CD4-positive, alpha-beta T cell treated with Interleukin-15 for 4 hours (primary cell): ENCODE data around the gene GUCA2A.

Experiments
- DNase-seq: peaks from one replicate; pipeline ENCODE4 v3.0.0-alpha.2; 2020; ENCODE audit warnings: low spot score

The GUCA2A gene

GRCh38 chr1:42130061-42130660 is 34.4 kb downstream of the GUCA2A start:
- DNase-seq: no peak

DNA sequence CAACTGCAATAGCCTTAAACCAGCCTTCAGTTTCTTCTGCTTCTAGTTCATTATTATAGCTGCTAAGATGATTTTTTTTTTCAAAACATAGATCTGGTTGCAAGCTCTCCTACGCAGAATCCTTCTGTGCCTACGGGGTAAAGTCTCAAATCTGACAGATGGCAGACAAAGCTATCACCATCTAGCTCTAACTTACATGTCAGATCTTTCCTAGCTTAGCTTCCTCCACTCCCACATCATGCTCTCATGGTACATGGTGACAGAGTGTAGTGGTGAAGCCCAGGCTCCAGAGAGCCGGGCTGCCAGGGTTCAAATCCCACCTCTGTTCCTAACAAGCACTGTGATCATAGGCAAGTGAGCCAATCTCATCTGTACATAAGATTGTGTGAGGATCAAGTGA is 35.6 kb downstream of the GUCA2A start:
- no peak for DNase-seq

GRCh38 chr1:42128499-42128898 is 36.0 kb downstream of the GUCA2A start:
- DNase-seq: no peak

DNA sequence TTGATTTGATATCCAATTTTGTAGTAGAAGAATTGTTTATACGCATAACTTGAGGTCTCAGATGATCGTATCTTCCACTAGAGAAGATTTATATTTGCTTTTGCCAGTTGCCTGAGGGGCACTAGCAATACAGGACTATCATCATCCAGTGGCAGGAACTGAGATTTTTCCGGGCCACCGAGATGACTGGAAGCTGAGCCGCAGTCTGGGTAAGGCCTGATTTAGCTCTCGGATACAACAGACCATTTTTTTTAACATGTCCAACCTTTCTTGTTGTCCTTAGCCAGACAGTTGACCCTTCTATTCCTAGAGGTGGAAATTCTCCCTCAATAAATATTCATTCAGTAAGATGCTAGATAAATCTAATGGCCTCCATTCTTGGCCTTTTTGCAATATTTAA is 36.8 kb downstream of the GUCA2A start:
- DNase-seq: no peak

DNA sequence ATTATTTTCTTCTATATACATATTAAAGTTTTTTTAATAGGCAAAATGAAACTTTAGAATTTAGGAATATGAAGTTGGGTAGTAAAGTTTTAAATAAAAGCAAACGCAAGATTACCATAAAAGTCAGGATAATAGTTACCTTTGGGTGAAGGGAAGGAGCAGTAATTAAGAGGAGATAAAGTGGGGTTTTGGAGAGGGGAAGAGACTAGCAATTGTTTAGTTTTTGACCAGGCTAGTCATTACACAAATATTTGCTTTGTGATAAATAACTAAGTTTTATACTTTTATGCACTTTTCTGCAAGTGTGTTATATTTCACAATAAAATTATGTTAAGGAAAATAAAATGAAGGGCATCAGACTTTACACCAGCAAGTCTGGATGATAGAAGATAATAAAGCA is 39.0 kb downstream of the GUCA2A start:
- DNase-seq: no peak

DNA sequence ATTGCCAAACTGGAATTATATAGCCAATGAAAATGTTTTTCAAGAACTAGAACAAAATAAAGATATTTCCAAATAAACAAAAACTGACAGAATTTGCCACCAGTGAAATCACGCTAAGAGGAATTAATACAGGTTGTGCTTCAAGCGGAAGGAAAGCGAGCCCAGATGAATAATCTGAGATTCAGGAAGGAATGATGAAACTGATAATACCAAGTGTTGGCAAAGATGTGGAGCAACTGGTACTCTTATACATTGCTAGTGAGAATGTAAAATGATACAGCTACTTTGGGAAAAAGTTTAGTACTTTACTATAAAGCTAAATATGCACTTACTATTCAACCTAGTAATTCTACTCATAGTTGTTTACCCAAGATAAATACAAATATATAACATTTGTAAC is 42.1 kb downstream of the GUCA2A start:
- no peak for DNase-seq

- no peak for DNase-seq
Measured at GRCh38 chr1:42118125-42118524, 46.4 kb downstream of the GUCA2A start.

- no peak for DNase-seq
Measured at GRCh38 chr1:42117214-42117613, 47.3 kb downstream of the GUCA2A start.

DNA sequence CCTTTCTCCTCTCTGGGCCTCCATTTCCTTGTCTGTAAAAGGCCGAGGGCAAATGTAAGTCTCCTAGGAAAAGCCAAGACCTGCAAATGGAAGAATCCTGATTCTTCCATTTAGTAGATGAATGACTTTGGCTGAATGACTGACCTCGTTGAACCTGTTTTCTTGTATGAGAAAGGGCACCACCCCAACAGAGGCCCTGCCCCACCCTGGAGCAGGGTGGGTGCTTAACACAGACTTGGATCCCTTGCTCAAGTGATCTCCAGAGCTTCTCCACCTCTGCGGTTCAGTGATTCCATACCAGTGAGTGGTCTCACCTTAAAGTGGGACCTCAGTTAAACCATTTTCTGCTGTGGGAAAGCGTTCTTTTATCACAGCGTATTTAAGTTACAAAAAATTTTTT is 50.3 kb downstream of the GUCA2A start:
- no peak for DNase-seq
